ENCODE measurements around the gene BANK1.

Gene BANK1

DNA sequence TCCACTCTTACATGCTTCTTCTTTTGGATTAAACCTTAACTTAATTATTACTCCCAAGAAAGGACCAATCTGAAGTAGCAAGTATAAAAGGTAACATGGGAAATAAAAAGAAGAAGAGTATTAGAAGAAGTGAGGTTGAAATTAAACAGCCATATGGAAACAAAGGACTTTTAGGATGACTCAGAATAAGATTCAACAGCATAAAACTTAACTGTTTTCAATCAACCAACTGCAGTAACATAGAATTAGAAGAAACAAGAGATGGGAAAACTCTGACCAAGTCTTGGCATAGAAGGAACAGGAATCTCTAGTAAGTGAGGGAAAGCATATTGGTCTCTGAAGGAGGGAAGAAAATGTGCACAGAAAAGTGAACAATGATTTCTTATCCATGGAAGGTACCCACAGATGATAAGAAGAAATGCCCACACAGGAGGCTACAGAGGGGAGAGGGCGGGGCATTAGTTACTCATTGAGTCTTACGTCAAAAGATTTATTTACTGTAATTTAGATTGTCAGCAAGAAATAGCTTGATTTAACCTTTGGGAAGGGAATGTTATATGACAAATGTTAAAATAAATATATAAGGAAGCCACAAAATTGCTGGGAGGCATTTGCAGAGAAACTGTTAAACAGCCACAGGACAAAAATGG is 177.3 kb downstream of the BANK1 start:
- TF ChIP-seq, protein P1, sequence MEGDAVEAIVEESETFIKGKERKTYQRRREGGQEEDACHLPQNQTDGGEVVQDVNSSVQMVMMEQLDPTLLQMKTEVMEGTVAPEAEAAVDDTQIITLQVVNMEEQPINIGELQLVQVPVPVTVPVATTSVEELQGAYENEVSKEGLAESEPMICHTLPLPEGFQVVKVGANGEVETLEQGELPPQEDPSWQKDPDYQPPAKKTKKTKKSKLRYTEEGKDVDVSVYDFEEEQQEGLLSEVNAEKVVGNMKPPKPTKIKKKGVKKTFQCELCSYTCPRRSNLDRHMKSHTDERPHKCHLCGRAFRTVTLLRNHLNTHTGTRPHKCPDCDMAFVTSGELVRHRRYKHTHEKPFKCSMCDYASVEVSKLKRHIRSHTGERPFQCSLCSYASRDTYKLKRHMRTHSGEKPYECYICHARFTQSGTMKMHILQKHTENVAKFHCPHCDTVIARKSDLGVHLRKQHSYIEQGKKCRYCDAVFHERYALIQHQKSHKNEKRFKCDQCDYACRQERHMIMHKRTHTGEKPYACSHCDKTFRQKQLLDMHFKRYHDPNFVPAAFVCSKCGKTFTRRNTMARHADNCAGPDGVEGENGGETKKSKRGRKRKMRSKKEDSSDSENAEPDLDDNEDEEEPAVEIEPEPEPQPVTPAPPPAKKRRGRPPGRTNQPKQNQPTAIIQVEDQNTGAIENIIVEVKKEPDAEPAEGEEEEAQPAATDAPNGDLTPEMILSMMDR (IDR thresholded peaks at IDR 0.05): no peak
- TF ChIP-seq ZFX (IDR thresholded peaks at IDR 0.05; ENCODE audit: borderline replicate concordance): no peak
- H3K27ac ChIP-seq: no peak overlapping the region

DNA sequence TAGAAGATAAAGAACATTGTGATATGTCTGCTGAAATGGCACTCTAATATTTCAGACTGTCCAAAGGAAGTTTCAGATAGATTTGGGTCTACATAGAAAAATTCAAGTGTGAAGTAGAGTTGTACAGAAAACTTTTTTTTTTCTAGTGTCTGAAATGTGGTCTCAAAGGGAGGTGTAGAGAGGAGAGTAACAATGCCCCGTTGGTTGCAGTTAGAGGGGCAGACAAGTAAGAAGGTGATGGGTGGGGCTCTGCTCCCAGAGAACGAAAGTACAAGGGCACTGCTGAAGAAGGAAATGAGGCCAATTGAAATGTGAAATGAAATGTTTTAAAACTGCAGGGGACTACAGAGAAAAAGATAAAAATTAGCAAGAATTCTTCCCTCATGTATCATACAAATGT is 177.8 kb downstream of the BANK1 start:
- TF ChIP-seq ZFX (IDR thresholded peaks at IDR 0.05; ENCODE audit: borderline replicate concordance): no peak
- TF ChIP-seq, protein P1 (IDR thresholded peaks at IDR 0.05): no peak

DNA sequence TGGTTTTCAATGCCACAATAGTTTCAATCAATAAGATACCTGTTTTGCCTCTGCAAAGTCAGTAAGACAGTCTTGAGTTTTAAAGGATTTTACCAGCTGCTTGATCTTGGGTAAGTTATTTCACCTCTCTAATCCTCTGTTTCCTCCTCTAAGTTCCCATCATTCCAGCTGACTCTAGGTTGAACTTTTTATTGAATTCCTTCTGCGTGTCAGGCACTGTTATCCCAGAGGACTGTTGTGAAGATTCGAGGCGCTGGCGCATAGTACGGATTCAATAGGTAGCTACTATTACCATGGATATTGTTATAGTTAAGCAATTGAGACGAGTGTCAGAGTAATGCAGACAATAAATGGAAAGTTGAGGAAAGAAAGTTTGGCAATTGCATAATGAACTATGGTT is 179.4 kb downstream of the BANK1 start:
- TF ChIP-seq, protein P1 (IDR thresholded peaks at IDR 0.05): no peak
- no peak for TF ChIP-seq ZFX (IDR thresholded peaks at IDR 0.05; ENCODE audit: borderline replicate concordance)
- H3K27ac ChIP-seq: no peak overlapping the region

More for the DNA sequence above, 177.8 kb downstream of the BANK1 start:
- H3K27ac ChIP-seq: no peak overlapping the region

DNA sequence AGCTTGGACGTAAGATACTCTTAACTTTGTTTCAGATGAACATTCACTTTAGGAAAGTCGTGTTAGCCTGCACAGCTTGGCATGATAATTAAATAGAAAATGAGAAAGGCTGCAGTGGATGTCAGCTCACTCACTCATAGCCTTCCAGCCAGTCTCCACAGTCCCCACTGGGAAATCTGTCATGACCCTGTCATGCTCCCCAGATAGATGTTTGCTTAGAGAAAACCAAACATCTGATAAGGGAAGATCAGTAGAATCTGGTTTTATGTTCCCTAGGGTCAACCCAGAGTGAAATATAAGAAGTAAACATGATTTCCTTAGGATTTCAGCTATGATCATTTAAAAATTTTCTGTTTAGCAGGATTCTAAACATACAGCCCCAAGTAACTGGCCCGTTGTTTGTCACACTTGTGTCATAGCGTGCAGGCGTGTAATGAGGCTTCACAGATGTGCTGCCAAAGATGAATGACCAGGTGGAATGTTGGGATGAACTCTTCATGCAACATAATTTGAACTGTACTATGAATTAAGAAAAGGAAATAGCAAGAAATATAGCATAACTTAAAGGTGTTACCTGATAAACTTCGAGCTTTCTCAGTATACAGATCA is 180.1 kb downstream of the BANK1 start:
- TF ChIP-seq, protein P1 (IDR thresholded peaks at IDR 0.05): no peak
- TF ChIP-seq ZFX (IDR thresholded peaks at IDR 0.05; ENCODE audit: borderline replicate concordance): no peak
- no peak overlapping the region for H3K27ac ChIP-seq

DNA sequence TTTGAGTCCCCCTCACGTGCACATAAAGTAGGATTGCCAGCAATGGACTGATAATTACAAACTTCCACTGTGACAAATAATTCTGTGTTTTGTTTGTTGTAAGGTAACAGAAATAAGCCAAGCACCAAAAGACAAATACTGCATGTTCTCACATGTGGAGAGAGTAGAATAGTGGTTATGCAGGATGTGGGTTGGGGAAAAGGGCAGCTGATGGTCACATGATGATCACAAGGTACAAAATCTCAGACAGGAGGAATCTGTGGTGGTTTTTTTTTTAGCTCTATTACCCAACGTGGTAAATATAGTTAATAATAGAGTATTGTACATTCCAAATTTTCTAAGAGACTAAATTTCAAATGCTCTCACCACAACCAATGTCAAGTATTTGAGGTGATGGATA is 182.3 kb downstream of the BANK1 start:
- no peak for TF ChIP-seq ZFX (IDR thresholded peaks at IDR 0.05; ENCODE audit: borderline replicate concordance)
- TF ChIP-seq, protein P1 (IDR thresholded peaks at IDR 0.05): no peak
- no peak overlapping the region for H3K27ac ChIP-seq

DNA sequence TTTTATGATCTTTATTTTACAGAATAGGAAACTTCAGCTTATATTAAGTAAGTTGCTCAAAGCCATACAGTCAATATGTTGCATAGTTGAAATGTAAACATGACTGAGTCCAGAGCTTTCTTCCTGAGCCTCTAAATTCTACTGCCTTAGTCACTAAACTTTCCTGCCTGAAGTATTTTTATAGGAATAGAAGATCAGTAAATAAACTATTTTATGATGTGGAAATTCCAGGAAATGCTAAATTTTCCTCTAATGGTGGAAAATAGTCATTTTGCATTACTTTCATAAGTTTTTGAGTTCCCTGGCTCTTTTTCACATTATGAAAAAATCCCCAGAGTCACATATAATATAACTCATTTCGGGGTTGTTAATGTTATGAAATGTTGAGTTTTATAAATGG is 182.8 kb downstream of the BANK1 start:
- TF ChIP-seq, protein P1 (IDR thresholded peaks at IDR 0.05): no peak
- no peak for TF ChIP-seq ZFX (IDR thresholded peaks at IDR 0.05; ENCODE audit: borderline replicate concordance)
- H3K27ac ChIP-seq: no peak overlapping the region

DNA sequence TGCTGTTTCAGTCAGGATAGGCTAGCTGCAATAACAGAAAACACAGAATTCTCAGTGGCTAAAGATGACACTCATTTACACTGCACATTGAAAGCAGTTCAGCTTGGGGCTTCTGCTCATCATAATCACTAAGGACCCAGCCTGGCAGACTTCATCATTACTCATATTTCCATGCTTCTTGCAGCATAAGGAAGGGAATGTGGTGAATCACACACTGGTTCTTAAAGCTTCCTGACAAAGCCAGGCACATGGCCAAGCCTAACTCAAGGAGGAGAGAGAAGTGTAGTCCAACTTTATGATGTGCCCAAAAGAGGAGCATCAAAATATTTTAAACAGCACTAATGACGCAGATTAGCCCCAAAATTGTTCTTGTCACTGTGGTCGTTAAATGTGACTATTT is 186.5 kb downstream of the BANK1 start:
- no peak for TF ChIP-seq ZFX (IDR thresholded peaks at IDR 0.05; ENCODE audit: borderline replicate concordance)
- TF ChIP-seq, protein P1 (IDR thresholded peaks at IDR 0.05): no peak
- no peak overlapping the region for H3K27ac ChIP-seq

All from 22Rv1 (cell line).